Left forelimb (tissue), 1 donor: ENCODE measurements around the gene SLC36A3.
"Not testable (repeated sequence)": the region's sequence is repeated elsewhere in the genome, so short reads cannot be mapped to it uniquely, and the experiment has no call there.

Experiments
- DNase-seq: peaks from one replicate; pipeline ENCODE4 v3.0.0-alpha.2; 2018; ENCODE audit warnings: low spot score

Gene SLC36A3

GRCh38 chr5:151238303-151238741 is 65.2 kb downstream of the SLC36A3 start:
- DNase-seq = no peak

- DNase-seq = no peak
These were observed 65.9 kb downstream of the SLC36A3 start for GRCh38 chr5:151237685-151238084.

GRCh38 chr5:151236888-151237287 is 66.7 kb downstream of the SLC36A3 start:
- no peak for DNase-seq

- not testable (repeated sequence) for DNase-seq
These were observed 68.4 kb downstream of the SLC36A3 start for GRCh38 chr5:151235239-151235571.

GRCh38 chr5:151234476-151235238 is 68.9 kb downstream of the SLC36A3 start:
- DNase-seq = no peak

- no peak for DNase-seq
These were observed 69.9 kb downstream of the SLC36A3 start for GRCh38 chr5:151233616-151234085.

DNA sequence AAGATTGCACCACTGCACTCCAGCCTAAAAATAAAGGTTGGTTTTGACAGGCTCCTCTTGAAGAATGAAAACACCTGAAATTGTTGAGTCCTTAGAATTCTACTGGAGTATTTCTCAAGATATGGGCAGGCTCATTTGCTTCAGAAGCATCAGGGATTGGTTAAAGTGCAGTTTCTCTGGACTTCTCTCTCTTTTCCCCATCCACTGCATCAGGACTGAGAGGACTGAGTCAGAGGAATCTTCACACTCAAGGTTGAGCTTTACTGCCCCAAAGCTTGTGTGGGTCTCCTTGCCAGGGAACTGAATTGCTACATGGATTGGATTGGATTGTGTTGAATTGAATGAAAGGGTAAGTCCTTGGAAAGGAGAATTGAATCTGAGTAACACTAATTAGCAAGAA is 72.2 kb downstream of the SLC36A3 start:
- no peak for DNase-seq

DNA sequence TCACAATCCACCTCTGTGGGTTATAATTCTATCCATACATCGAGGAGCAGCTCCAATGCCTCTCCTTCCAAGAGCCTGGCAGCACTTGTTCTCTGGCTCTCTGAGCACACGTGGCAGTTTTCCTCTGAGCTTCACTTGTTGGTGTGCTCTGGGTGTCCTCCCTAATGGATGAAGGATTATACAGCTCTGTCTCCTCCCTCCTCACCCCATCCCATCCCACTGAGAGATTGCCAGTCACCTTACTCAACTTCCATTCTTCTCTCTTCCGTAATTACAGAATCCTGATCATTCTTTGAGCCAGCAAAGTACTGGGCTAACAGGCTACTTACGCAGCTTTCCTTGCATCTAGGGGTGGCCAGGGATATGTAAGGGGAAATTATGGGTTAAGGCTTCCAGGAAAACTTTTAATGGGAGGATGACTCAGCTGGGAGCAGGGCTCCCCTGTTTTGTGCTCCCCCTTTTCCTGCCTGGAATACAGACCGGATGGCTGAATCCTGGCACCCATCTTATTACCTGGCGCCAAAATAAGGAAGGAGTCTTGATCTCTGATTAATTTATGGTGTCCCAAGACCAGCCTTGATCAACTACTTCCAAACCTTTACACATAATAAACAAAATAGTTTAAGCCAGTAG is 73.4 kb downstream of the SLC36A3 start:
- no peak for DNase-seq

- DNase-seq = no peak
These were observed 74.6 kb downstream of the SLC36A3 start for GRCh38 chr5:151228986-151229385.

DNA sequence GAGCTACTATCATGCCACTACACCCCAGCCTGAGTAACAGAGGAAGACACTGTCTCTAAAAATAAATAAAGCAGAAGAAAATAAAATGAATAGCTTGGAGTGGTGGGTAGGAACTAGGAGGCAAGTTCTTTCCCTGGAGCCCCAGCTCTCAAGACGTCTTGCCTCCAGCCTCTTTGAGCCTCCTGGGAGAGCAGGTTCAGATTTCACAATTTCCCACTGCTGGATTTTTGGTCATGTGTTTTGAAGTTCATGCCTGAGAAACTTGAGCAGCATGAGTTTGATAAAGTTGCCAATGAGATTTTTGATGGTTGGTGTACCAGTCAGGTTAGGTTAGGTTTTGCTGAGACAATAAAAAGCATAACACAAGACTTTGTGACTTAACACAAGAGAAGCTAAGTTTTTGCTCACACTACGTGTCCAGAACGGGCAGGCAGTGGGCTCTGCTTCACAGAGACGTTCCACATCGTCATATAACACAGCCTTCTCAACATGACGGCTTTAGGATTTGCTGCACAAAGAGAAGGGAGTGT is 75.6 kb downstream of the SLC36A3 start:
- DNase-seq = no peak
